DND-41 (cell line): ENCODE measurements around the gene SCAPER.

ENCODE experiments used
- EZH2 ChIP-seq: IDR thresholded peaks from 3 replicates; pipeline ENCODE4 v1.6.1; 2012; ENCODE audit warnings: borderline replicate concordance, low read depth, mild to moderate bottlenecking, moderate library complexity, low read length, inconsistent platforms; ENCODE audit not compliant: severe bottlenecking
- TF ChIP-seq, protein P1 (sequence below): IDR thresholded peaks from 2 replicates; pipeline ENCODE4 v1.5.1; 2012; ENCODE audit warnings: borderline replicate concordance, low read length, moderate library complexity, mild to moderate bottlenecking; ENCODE audit not compliant: poor library complexity, severe bottlenecking; ENCODE audit errors: extremely low read depth

DNA sequence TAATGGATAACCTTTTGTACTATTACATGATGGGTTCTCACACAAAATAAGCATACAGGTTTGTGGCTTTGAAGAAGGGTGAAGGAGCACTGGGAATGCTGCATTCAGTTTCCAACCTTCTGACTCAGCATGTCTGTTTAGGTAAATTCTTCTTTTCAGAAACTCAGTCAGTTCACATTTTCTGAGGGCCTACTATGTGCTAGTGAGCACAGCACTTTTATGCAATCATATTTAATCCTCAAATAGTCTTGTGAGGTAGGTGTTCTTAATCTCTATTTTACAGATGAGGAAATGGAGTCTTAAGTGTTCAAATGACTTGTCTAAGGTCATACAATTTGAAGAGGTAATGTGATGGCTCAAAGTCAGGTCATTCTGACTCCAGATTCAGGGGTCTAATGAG, 527.4 kb downstream of the SCAPER start:
- no peak for TF ChIP-seq EZH2
- TF ChIP-seq, protein P1, sequence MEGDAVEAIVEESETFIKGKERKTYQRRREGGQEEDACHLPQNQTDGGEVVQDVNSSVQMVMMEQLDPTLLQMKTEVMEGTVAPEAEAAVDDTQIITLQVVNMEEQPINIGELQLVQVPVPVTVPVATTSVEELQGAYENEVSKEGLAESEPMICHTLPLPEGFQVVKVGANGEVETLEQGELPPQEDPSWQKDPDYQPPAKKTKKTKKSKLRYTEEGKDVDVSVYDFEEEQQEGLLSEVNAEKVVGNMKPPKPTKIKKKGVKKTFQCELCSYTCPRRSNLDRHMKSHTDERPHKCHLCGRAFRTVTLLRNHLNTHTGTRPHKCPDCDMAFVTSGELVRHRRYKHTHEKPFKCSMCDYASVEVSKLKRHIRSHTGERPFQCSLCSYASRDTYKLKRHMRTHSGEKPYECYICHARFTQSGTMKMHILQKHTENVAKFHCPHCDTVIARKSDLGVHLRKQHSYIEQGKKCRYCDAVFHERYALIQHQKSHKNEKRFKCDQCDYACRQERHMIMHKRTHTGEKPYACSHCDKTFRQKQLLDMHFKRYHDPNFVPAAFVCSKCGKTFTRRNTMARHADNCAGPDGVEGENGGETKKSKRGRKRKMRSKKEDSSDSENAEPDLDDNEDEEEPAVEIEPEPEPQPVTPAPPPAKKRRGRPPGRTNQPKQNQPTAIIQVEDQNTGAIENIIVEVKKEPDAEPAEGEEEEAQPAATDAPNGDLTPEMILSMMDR = no peak
